DND-41 (cell line): ENCODE results near the gene SGIP1.

ENCODE experiments used
- ATAC-seq: fragments of 200-7000 bp; cut with Tn5 transposase; 3 replicates; pipeline ENCODE4 v1.9.1; 2021; ENCODE audit warnings: low read depth; ENCODE audit not compliant: insufficient read depth
- DNase-seq: peaks from one replicate; pipeline ENCODE4 v3.0.0-alpha.2; 2020
- H2AFZ ChIP-seq: 2 replicates; pipeline ENCODE4 v1.6.0; 2012; ENCODE audit warnings: low read depth, low read length
- H3K27ac ChIP-seq: 2 replicates; pipeline ENCODE4 v1.5.1; 2012; ENCODE audit warnings: low read length, inconsistent platforms
- H3K27me3 ChIP-seq: fragments of 200-600 bp; sonication (generic); 2 replicates; pipeline ENCODE4 v1.6.0; 2012; ENCODE audit warnings: low read length, mild to moderate bottlenecking, inconsistent platforms; ENCODE audit not compliant: insufficient read depth, poor library complexity
- H3K36me3 ChIP-seq: 2 replicates; pipeline ENCODE4 v1.5.1; 2012; ENCODE audit warnings: low read length, inconsistent platforms; ENCODE audit not compliant: insufficient read depth
- H3K4me1 ChIP-seq: 2 replicates; pipeline ENCODE4 v1.5.1; 2012; ENCODE audit warnings: mild to moderate bottlenecking, low read length; ENCODE audit not compliant: insufficient read depth
- H3K4me2 ChIP-seq: 2 replicates; pipeline ENCODE4 v1.6.0; 2012; ENCODE audit warnings: mild to moderate bottlenecking, moderate library complexity, low read length, inconsistent platforms; ENCODE audit not compliant: insufficient read depth
- H3K4me3 ChIP-seq, 2 experiments: fragments of 200-600 bp in 1 of 2; shearing (Covaris generic) in 1 of 2; 2 replicates each; pipeline ENCODE4 v1.5.1; 2012 to 2016; ENCODE audit warnings: inconsistent platforms in 2 of 2, low read length in 2 of 2, mild to moderate bottlenecking in 2 of 2, low read depth in 1 of 2, moderate library complexity in 1 of 2
- H3K79me2 ChIP-seq: 2 replicates; pipeline ENCODE4 v1.6.0; 2012; ENCODE audit warnings: low read length, inconsistent platforms; ENCODE audit not compliant: insufficient read depth
- H3K9ac ChIP-seq: 2 replicates; pipeline ENCODE4 v1.6.0; 2012; ENCODE audit warnings: low read depth, mild to moderate bottlenecking, inconsistent platforms, low read length, moderate library complexity
- H3K9me3 ChIP-seq: 2 replicates; pipeline ENCODE4 v1.5.1; 2012; ENCODE audit warnings: low read length, moderate library complexity, mild to moderate bottlenecking, inconsistent platforms; ENCODE audit not compliant: insufficient read depth, severe bottlenecking
- H4K20me1 ChIP-seq: 2 replicates; pipeline ENCODE4 v1.6.0; 2012; ENCODE audit warnings: low read length; ENCODE audit not compliant: insufficient read depth
- EZH2 ChIP-seq: IDR thresholded peaks from 3 replicates; pipeline ENCODE4 v1.6.1; 2012; ENCODE audit warnings: borderline replicate concordance, low read depth, mild to moderate bottlenecking, moderate library complexity, low read length, inconsistent platforms; ENCODE audit not compliant: severe bottlenecking
- TF ChIP-seq, protein P1 (sequence below): IDR thresholded peaks from 2 replicates; pipeline ENCODE4 v1.5.1; 2012; ENCODE audit warnings: borderline replicate concordance, low read length, moderate library complexity, mild to moderate bottlenecking; ENCODE audit not compliant: poor library complexity, severe bottlenecking; ENCODE audit errors: extremely low read depth

The SGIP1 gene

DNA sequence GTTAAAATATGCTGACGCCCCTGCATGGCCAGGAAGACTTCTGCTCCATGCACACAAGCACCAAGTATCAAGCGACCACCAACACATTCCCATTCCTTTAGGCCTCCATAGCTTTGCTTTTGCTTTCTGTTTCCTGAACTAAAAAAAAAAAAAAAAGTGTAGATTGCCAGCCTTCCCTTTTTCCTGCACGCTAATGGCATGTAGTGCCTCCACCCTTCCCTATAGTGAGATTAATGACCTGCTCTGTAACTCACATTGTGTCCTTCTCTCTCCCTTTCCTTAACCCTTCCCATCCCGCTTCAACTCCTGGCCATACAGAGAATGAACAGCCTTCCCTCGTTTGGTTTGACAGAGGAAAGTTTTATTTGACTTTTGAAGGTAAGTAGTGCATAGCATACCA, 161.2 kb downstream of the SGIP1 start:
- no peak overlapping the region for H3K9ac ChIP-seq
- no peaks in the 10 kb centered on the region for H3K9me3 ChIP-seq
- no peaks in the 10 kb centered on the region for H3K4me1 ChIP-seq
- TF ChIP-seq EZH2, result no peak
- TF ChIP-seq, protein P1, sequence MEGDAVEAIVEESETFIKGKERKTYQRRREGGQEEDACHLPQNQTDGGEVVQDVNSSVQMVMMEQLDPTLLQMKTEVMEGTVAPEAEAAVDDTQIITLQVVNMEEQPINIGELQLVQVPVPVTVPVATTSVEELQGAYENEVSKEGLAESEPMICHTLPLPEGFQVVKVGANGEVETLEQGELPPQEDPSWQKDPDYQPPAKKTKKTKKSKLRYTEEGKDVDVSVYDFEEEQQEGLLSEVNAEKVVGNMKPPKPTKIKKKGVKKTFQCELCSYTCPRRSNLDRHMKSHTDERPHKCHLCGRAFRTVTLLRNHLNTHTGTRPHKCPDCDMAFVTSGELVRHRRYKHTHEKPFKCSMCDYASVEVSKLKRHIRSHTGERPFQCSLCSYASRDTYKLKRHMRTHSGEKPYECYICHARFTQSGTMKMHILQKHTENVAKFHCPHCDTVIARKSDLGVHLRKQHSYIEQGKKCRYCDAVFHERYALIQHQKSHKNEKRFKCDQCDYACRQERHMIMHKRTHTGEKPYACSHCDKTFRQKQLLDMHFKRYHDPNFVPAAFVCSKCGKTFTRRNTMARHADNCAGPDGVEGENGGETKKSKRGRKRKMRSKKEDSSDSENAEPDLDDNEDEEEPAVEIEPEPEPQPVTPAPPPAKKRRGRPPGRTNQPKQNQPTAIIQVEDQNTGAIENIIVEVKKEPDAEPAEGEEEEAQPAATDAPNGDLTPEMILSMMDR, result no peak
- no peaks in the 10 kb centered on the region for H3K27me3 ChIP-seq
- H3K79me2 ChIP-seq, result no peaks in the 10 kb centered on the region
- H2AFZ ChIP-seq, result no peak overlapping the region
- no peak overlapping the region for H3K4me3 ChIP-seq
- H3K36me3 ChIP-seq, result no peaks in the 10 kb centered on the region
- no peak overlapping the region for H3K27ac ChIP-seq
- H4K20me1 ChIP-seq, result no peaks in the 10 kb centered on the region
- no peak overlapping the region for H3K4me2 ChIP-seq
- DNase-seq (no peak), ATAC-seq (no peak)

DNA sequence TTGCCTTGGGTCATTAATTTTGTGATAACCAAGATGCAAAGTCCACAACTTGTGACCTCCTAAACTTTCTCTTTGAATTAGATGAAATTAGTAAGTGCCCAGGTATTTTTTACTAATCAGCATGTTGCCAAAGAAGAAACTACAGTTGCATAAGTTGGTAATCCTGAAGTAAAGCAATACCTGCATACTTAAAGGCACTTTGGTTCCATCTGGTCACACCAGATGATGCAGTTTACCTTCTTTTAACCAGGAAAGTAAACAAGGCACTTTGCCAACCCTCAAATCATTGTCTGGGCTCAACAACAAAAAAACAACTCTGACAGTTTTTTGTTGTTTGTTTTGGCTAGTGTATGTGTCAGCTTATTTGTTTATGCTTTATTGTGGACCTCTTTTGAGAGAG, 162.8 kb downstream of the SGIP1 start:
- Histone ChIP-seq H2AFZ (no peak overlapping the region), H3K4me2 (no peak overlapping the region), H3K4me1 (no peaks in the 10 kb centered on the region), H3K27me3 (no peaks in the 10 kb centered on the region), H3K79me2 (no peaks in the 10 kb centered on the region), H3K27ac (no peak overlapping the region), H3K36me3 (no peaks in the 10 kb centered on the region), H3K4me3 (no peak overlapping the region), H4K20me1 (no peaks in the 10 kb centered on the region), H3K9me3 (no peaks in the 10 kb centered on the region), H3K9ac (no peak overlapping the region)
- ATAC-seq (no peak), DNase-seq (no peak)
- TF ChIP-seq, protein P1, result no peak
- no peak for TF ChIP-seq EZH2

DNA sequence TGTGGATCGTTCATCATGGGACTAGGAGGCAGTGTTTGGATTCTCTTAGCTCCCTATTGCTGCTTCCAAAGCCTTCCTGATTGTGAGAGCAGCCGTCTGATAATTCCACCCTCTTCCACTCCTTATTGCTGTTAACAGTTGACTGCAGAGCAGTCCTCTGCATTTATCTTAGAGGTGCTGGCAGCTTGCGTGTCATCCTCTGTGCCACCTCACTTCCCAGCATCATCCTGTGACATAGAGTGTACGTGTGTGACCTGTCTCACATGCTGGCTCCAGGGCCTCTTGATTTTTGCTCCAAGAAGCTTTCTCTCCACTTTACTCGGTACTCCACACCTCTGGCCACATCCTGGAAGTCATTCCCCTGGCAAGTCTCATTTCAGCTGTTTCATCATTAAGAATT, 165.3 kb downstream of the SGIP1 start:
- Histone ChIP-seq H3K4me3 (no peak overlapping the region), H4K20me1 (no peaks in the 10 kb centered on the region), H3K4me2 (no peak overlapping the region), H3K27ac (no peak overlapping the region), H3K4me1 (no peaks in the 10 kb centered on the region), H3K36me3 (no peaks in the 10 kb centered on the region), H2AFZ (no peak overlapping the region), H3K9me3 (no peaks in the 10 kb centered on the region), H3K79me2 (no peaks in the 10 kb centered on the region), H3K9ac (no peak overlapping the region), H3K27me3 (no peaks in the 10 kb centered on the region)
- ATAC-seq, result no peak
- DNase-seq, result no peak
- no peak for TF ChIP-seq EZH2
- TF ChIP-seq, protein P1, result no peak
